ENCODE measurements around the gene NTMT2.
"Not testable (repeated sequence)": the region's sequence is repeated elsewhere in the genome, so short reads cannot be mapped to it uniquely, and the experiment has no call there.

NTMT2 gene

DNA sequence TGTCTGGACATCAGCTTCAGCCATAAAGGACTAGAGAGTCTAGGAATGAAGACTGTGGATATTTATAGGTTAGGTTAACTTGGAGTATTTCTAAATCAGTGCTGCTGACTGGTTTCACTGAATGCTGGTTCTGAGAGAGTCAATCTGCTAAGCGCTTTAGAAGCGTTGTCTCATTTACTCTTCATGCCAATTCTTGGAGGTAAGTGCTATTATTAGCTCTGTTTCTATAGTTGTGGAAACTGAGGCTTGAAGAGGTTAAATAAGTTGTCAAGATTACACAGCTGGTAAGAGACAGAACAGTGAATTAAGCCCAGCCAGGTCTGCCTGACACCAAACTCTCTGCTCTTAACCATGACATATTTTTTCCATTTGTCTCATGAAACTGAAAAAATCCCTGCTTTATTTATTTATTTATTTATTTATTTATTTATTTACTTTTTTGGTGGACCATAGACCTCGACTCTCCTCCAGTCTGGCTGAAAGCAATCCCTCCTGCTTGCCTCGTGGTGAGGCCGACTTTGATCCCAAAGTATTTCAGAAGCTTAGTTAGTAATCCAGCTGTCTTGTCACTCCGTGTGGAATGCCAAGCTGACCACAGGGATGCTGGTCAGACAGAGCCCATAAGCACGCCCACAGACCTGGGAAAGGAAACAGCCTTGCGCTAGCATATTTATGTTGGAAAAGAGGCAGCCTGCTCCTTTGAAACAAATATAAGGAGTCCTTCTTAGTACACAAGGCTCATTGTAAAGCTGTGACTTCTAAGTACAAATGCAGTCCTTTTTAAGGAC is 16.9 kb downstream of the NTMT2 start:
- DNase-seq: no peak

GRCh38 chr1:170164103-170164763 is 18.5 kb downstream of the NTMT2 start:
- DNase-seq: no peak

- DNase-seq: no peak
These were observed 20.9 kb downstream of the NTMT2 start for GRCh38 chr1:170166518-170167180.

- no peak for DNase-seq
These were observed 22.5 kb downstream of the NTMT2 start for GRCh38 chr1:170168265-170168664.

- DNase-seq: not testable (repeated sequence)
These were observed 24.8 kb downstream of the NTMT2 start for GRCh38 chr1:170170513-170170912.

DNA sequence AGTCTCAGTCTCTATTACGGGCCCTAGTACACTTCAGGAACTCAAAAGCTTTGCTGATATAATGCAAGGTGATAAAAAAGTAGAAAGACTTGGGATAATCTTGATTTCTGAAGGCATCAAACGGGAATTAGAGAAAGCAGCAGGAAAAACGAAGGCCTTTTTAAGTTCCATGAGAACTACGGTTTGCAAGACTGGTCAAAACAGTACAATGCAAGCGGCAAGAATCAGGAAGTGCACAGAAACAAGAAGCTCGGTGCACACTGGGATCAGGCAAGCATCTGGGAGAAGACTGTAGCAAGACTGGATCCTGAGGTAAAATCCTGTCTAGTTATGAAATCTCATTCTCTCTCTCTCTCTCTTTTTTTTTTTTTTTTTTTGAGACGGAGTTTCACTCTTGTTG is 28.6 kb downstream of the NTMT2 start:
- no peak for DNase-seq

GRCh38 chr1:170175041-170175440 is 29.3 kb downstream of the NTMT2 start:
- DNase-seq: no peak

DNA sequence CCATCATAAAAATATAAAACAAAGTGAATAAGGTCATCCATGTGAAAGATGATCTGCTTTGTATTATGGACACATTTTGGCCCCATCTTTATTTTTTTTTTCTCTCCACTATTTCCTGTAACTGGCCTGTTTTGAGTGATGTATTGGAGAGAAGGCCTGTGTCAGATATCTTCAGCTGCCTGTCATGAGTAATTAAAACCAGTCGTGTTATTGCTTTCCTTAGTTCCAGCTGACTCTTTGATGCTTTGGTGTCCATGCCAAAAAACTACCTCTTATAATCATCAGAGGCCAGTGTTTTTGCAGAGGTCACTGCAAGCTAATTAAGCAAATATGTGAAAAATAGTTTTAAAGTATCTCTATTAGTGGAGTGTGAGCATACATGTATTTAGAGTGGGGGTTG is 29.7 kb downstream of the NTMT2 start:
- DNase-seq: no peak

DNA sequence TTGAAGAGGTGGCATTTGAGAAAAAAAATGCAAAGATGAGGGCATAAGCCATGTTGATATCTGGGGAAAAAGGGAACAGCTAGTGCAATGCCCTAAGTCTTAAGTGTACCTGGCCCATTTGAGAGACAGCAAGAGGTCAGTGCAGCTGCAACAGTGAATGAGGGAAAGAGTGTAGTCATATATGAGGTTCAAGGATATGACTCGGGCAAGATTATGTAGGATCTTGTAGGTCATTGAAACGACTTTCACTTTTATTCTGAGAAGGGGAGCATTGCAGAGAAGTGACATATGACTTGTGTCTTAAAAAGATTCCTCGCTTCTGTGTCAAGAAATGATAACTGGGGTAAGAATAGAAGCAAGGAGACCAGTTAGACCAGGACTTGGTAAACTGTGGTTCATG is 31.0 kb downstream of the NTMT2 start:
- DNase-seq: no peak

- DNase-seq: no peak
These were observed 36.7 kb downstream of the NTMT2 start for GRCh38 chr1:170182442-170182841.

GRCh38 chr1:170192546-170192945 is 46.8 kb downstream of the NTMT2 start:
- no peak for DNase-seq

GRCh38 chr1:170194451-170194850 is 48.7 kb downstream of the NTMT2 start:
- DNase-seq: no peak

- DNase-seq: no peak
These were observed 50.9 kb downstream of the NTMT2 start for GRCh38 chr1:170196490-170197236.

GRCh38 chr1:170198090-170198489 is 52.3 kb downstream of the NTMT2 start:
- DNase-seq: no peak

DNA sequence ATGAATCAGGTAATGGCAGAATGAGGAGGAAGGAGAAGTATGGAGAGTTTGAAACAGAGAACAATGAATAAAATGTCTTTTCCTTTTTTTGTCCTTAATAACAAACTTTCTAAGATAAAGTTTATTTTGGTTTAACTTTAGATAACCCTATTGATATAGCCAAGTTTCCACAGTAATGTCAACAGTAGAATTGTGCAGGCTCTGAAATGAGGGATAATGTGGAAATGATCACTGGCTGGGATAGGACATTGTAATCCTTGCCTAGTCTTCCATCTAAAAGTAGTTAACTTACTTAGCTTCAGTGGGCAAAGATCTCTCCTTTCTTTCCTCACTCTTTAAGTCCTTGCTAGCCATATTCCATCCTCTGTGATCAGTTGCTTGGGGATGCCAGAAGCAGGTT is 52.8 kb downstream of the NTMT2 start:
- no peak for DNase-seq

DNA sequence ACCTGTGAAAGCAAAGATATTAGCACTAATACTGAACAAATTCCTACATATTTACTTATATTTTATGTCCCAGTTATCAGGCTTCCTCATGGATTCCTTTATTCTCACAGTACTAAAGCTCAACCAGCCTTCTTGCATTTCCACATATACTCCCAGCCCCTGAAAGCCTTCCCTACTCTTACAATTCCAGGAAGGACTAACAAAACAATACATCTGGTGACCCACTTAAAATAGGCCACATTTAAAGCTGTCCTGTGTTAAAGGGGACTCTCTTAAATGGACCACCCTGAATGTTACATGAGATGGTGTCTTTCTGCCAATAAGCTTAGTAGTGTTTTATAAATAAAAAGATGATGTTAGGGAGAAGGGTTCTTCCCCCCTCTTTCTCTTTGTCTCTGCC is 54.4 kb downstream of the NTMT2 start:
- no peak for DNase-seq

DNA sequence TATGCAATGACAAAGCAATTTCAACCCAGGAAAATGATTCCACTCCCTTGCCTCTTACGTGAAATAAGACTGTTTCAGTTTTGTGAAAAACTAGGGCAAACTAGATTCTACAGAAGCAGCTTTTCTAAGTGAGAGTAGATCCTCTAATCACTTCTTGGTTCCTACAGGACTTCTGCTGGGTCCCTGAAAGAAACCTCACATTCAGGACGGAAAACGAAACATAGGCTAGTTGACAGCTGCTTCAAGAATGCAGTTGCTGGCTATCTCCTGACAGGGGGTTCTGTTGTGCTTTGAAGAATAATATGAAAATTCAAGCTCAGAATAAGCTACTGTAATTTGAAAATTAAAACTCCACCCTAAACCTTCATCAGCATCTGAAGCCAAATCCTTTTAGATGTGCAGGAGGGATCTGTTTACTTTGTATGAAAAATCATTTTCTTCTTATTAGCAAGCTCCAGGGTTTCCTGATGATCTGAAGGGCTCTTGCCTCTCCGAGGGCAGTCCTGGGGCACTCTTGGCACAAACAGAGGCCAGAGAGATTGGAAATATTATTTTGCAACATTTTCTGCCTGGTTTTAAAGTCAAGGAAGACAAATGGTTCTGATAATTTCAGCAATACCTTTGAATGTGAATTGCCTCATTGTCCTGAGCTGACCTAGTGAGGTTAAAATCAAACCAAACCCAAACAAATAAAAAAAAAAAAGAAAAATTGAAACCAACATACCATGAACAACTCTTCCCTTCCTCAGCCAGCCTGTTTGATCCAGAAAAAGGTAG is 55.0 kb downstream of the NTMT2 start:
- no peak for DNase-seq

GRCh38 chr1:170203693-170204092 is 57.9 kb downstream of the NTMT2 start:
- DNase-seq: no peak

DNA sequence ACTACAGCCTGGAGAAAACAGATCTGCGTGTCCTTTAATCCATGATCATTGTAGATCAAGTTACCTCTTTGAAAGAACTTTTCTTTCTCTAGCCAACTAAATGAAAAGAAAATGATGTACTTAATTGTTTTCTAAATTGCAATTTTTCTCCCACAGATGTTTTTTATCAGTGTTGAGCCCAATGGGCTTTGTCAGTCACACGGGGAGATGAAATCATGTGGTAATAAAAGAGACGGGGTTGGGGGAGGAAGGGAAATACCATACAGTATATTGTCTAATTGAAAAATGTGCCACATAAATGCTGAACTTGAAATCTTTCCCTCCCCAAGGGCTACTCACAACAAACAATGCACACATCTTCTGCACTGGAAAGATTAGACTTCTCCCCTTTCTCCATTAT is 58.4 kb downstream of the NTMT2 start:
- DNase-seq: no peak

- DNase-seq: no peak
These were observed 59.5 kb downstream of the NTMT2 start for GRCh38 chr1:170205301-170205700.

DNA sequence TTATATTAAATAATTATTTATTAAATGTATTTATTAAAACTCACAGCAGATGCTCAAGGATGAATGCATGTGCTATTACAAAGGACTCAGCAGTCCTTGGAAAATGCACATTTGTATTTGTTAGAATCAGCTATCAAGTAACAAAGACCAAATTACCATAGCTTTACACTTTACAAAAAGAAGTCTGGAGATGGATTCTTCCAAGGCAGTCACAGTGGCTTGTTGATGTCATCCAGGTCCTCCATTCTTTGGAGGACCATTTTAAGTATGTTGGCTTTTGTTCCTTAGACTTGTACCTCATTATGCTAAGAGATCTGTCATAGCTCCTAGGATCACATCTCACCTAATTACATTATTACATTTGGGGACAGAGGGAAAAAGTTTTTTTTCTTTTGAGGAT is 63.4 kb downstream of the NTMT2 start:
- no peak for DNase-seq

GRCh38 chr1:170210142-170210541 is 64.4 kb downstream of the NTMT2 start:
- no peak for DNase-seq

- DNase-seq: no peak
These were observed 67.8 kb downstream of the NTMT2 start for GRCh38 chr1:170213596-170213995.
